ENCODE results near the gene CASR. TPM values are rescaled to one million over a fixed set of nuclear protein-coding genes. Genes with fewer than 3 reads are reported as not detected.

Gene CASR
- total RNA-seq, 1 experiment from 2014 or later: not detected

Other genes with a start within 250 kb of the CASR start
- 0.15 TPM in 1 of 2 replicates, not detected in the other for gene ILDR1, start 161.4 kb upstream of the CASR start, total RNA-seq (2014; rRNA removed; shearing (Covaris generic))
- not detected in 2 replicates for gene CD86, start 128.3 kb upstream of the CASR start, total RNA-seq (2014; rRNA removed; shearing (Covaris generic))
- gene CSTA, start 141.6 kb downstream of the CASR start, total RNA-seq (2014; rRNA removed; shearing (Covaris generic)): 6.5 and 8.3 TPM in 2 replicates
- gene MIX23, start 199.6 kb downstream of the CASR start, total RNA-seq (2014; rRNA removed; shearing (Covaris generic)): 116 and 126 TPM in 2 replicates
- gene FAM162A, start 200.5 kb downstream of the CASR start, total RNA-seq (2014; rRNA removed; shearing (Covaris generic)): 32.7 and 46.6 TPM in 2 replicates
- gene WDR5B, start 232.4 kb downstream of the CASR start, total RNA-seq (2014; rRNA removed; shearing (Covaris generic)): 5.1 and 6.4 TPM in 2 replicates

All from NCI-H460 (cell line).